Pancreas (tissue), 10 donors: Measurements from ENCODE around the gene PDGFRB. TPM values are rescaled to one million over a fixed set of nuclear protein-coding genes. Genes with fewer than 3 reads are reported as not detected.

Experiments
- ATAC-seq, 4 donors: fragments of 200-7000 bp; cut with Tn5 transposase; one replicate each; pipeline versions ENCODE4 v1.8.0 to v1.9.1; 2020; ENCODE audit warnings: mild to moderate bottlenecking in 4 of 4, moderate library complexity in 4 of 4
- DNase-seq, 6 donors: peaks; one replicate each; pipeline ENCODE4 v3.0.0-alpha.2; 2020
- FAIRE-seq: peaks from 2 replicates; lab custom pipeline; 2012; peaks lifted over from hg19 to GRCh38; lab: Jason Lieb, UNC
- H3K27ac ChIP-seq, 4 donors: fragments of 200-600 bp; sonication (generic); 1 replicate in 3 of 4; 2 replicates in 1 of 4; pipeline versions ENCODE4 v1.5.0 to v1.8.0; 2020
- H3K27me3 ChIP-seq, 4 donors: fragments of 200-600 bp; one replicate each; pipeline ENCODE4 v1.8.0; 2021
- H3K36me3 ChIP-seq, 3 donors: fragments of 200-600 bp; sonication (generic) in 1 of 3; one replicate each; pipeline versions ENCODE4 v1.5.0 to v1.8.0; 2020 to 2021
- H3K4me1 ChIP-seq, 3 donors: fragments of 200-600 bp; one replicate each; pipeline ENCODE4 v1.8.0; 2021
- H3K4me3 ChIP-seq, 4 donors: fragments of 200-600 bp; sonication (generic) in 2 of 4; one replicate each; pipeline versions ENCODE4 v1.5.0 to v1.8.0; 2020 to 2021
- H3K9me3 ChIP-seq, 4 donors: fragments of 200-600 bp; one replicate each; pipeline ENCODE4 v1.8.0; 2021
- CTCF ChIP-seq, 4 donors: fragments of 200-600 bp; sonication (generic) in 3 of 4; IDR thresholded peaks; one replicate each; pipeline versions ENCODE4 v1.5.0 to v1.8.0; 2021; ENCODE audit warnings: antibody characterized with exemption in 4 of 4
- WGBS, 2 donors: extraction: QIAGEN DNeasy Blood & Tissue Kit; methylation state at CpG; one replicate each; pipeline ENCODE4 v1.1.7; 2013; 5-methylcytosine and 5-hydroxymethylcytosine counted together
- intact Hi-C, 3 donors: fragments of 100-400 bp; cut with DNase I; formaldehyde crosslinking; loops; one replicate each; pipeline versions ENCODE4 v1.11.1 to v1.14.2; 2022
- polyA plus RNA-seq, 2 donors: library from polyadenylated mRNA; stranded (reverse); fragments of 200-250 nt; gene quantifications; one replicate each; pipeline ENCODE4 v1.2.3, GENCODE V29; 2013
- total RNA-seq, 6 donors: library from RNA; stranded (reverse); fragmentation: NEBNext Ultra II Directional in 4 of 6; extraction: Animal tissue kit (Norgen Biotek cat#: 25700) in 4 of 6; gene quantifications; one replicate each; pipeline versions ENCODE4 v1.2.1 to v1.2.4, GENCODE V29; 2021 to 2023
- donor health status: healthy with polysubstance abuse.
- donor health status: DM: no; HTN: no; CAD: no; lungs with moderate emphysema.
- donor health status: DM: no; HTN: no; CAD: no.
- donor health status: control.
- donor health status: control.
- donor health status: Bipolar disorder and iron deficiency.
- donor health status: DM: yes; HTN: yes; CAD: no.
- donor health status: DM: no; HTN: no; CAD: no.
- donor health status: DM: no; HTN: no; CAD: no.
- donor health status: DM: yes; HTN: yes; CAD: no.

Gene PDGFRB
- total and polyA plus RNA-seq, 8 donors = 7.2 to 48.6 (median 14.5) TPM

- intact Hi-C loops = no loop called here
- WGBS, 2 donors = 76 to 79% methylated on average over 20 of the region's 20 CpGs
- ATAC-seq = peak in 3 of 4 donors; percentile 41 to 51 (median 44)
- TF ChIP-seq CTCF (IDR thresholded peaks at IDR 0.05) = no peak
- H3K4me1 ChIP-seq = peaks cover 0 to 1% (median 0%) of the 10 kb centered on the region in 3 donors
- peak overlapping the region in 1 of 4 donors; percentile 47 for H3K27ac ChIP-seq
- DNase-seq = peak in 3 of 6 donors; percentile 20 to 43 (median 28)
- no peaks in the 10 kb centered on the region for H3K36me3 ChIP-seq
- FAIRE-seq = no peak
- no peak overlapping the region for H3K4me3 ChIP-seq
- H3K27me3 ChIP-seq = no peaks in the 10 kb centered on the region
- H3K9me3 ChIP-seq = no peaks in the 10 kb centered on the region
Measured at GRCh38 chr5:150143350-150144245, 12.0 kb downstream of the PDGFRB start.

GRCh38 chr5:150142959-150143349 lies 12.7 kb downstream of the PDGFRB start:
- intact Hi-C loops = no loop called here
- peaks cover 0 to 5% (median under 1%) of the 10 kb centered on the region in 3 donors for H3K4me1 ChIP-seq
- H3K27me3 ChIP-seq = no peaks in the 10 kb centered on the region
- no peak overlapping the region for H3K27ac ChIP-seq
- no peak for TF ChIP-seq CTCF (IDR thresholded peaks at IDR 0.05)
- 77 to 86% methylated on average over 4 of the region's 4 CpGs for WGBS, 2 donors
- ATAC-seq (peak in 3 of 4 donors; percentile 23 to 60 (median 44)), DNase-seq (no peak), FAIRE-seq (no peak)
- no peaks in the 10 kb centered on the region for H3K36me3 ChIP-seq
- H3K9me3 ChIP-seq = no peaks in the 10 kb centered on the region
- H3K4me3 ChIP-seq = no peak overlapping the region

GRCh38 chr5:150142185-150142958 lies 13.3 kb downstream of the PDGFRB start:
- 73 to 83% methylated on average over 14 of the region's 14 CpGs for WGBS, 2 donors
- ATAC-seq = no peak
- H3K4me1 ChIP-seq = peaks cover 0 to 9% (median 6%) of the 10 kb centered on the region in 3 donors
- intact Hi-C loops = no loop called here
- no peaks in the 10 kb centered on the region for H3K9me3 ChIP-seq
- no peaks in the 10 kb centered on the region for H3K27me3 ChIP-seq
- peak overlapping the region in 1 of 4 donors; percentile 28 for H3K27ac ChIP-seq
- no peaks in the 10 kb centered on the region for H3K36me3 ChIP-seq
- no peak for FAIRE-seq
- TF ChIP-seq CTCF (IDR thresholded peaks at IDR 0.05) = no peak
- no peak overlapping the region for H3K4me3 ChIP-seq
- no peak for DNase-seq

- Histone ChIP-seq H3K27me3 (no peaks in the 10 kb centered on the region), H3K4me1 (peaks cover 0 to 9% (median 8%) of the 10 kb centered on the region in 3 donors), H3K36me3 (no peaks in the 10 kb centered on the region), H3K9me3 (no peaks in the 10 kb centered on the region), H3K27ac (peak overlapping the region in 1 of 4 donors; percentile 28), H3K4me3 (no peak overlapping the region)
- no peak for ATAC-seq
- intact Hi-C loops = no loop called here
- no peak for DNase-seq
- no peak for FAIRE-seq
- no peak for TF ChIP-seq CTCF (IDR thresholded peaks at IDR 0.05)
- WGBS, 2 donors = 80 to 82% methylated on average over 9 of the region's 9 CpGs
Measured at GRCh38 chr5:150141544-150142184, 14.0 kb downstream of the PDGFRB start.
